ENCODE measurements around the gene CCL3.

Gene CCL3

GRCh38 chr17:36060816-36061215 lies 29.1 kb downstream of the CCL3 start:
- no peak for TF ChIP-seq CTCF (conservative IDR thresholded peaks at IDR 0.05; ENCODE audit: low read depth, low read length)
- Histone ChIP-seq H3K27ac (no peak overlapping the region), H3K4me2 (no peak overlapping the region)

GRCh38 chr17:36059406-36059805 lies 30.5 kb downstream of the CCL3 start:
- Histone ChIP-seq H3K4me1 (ENCODE audit: low read depth, poor library complexity, severe bottlenecking) (no peaks in the 10 kb centered on the region), H3K27ac (no peak overlapping the region), H3K9ac (no peak overlapping the region), H3K27me3 (ENCODE audit: insufficient read depth, low read depth) (no peaks in the 10 kb centered on the region), H2AFZ (ENCODE audit: low read depth) (no peak overlapping the region), H3K4me2 (no peak overlapping the region), H4K20me1 (ENCODE audit: insufficient read depth) (no peaks in the 10 kb centered on the region), H3K36me3 (ENCODE audit: insufficient read depth) (no peaks in the 10 kb centered on the region), H3K4me3 (IDR thresholded peaks at IDR 0.05; ENCODE audit: insufficient read depth, low read depth, low read length) (no peak overlapping the region), H3K79me2 (ENCODE audit: insufficient read depth, low read depth) (no peaks in the 10 kb centered on the region)
- no peak for TF ChIP-seq CTCF (conservative IDR thresholded peaks at IDR 0.05; ENCODE audit: low read depth, low read length)

More at GRCh38 chr17:36060816-36061215, 29.1 kb downstream of the CCL3 start:
- no peak overlapping the region for H3K4me3 ChIP-seq (IDR thresholded peaks at IDR 0.05; ENCODE audit: insufficient read depth, low read depth, low read length)
- no peaks in the 10 kb centered on the region for H4K20me1 ChIP-seq (ENCODE audit: insufficient read depth)
- no peak overlapping the region for H2AFZ ChIP-seq (ENCODE audit: low read depth)
- H3K9ac ChIP-seq: no peak overlapping the region
- no peaks in the 10 kb centered on the region for H3K4me1 ChIP-seq (ENCODE audit: low read depth, poor library complexity, severe bottlenecking)
- no peaks in the 10 kb centered on the region for H3K27me3 ChIP-seq (ENCODE audit: insufficient read depth, low read depth)
- H3K36me3 ChIP-seq (ENCODE audit: insufficient read depth): no peaks in the 10 kb centered on the region
- H3K79me2 ChIP-seq (ENCODE audit: insufficient read depth, low read depth): no peaks in the 10 kb centered on the region

GRCh38 chr17:36057911-36058310 lies 32.0 kb downstream of the CCL3 start:
- no peaks in the 10 kb centered on the region for H3K4me1 ChIP-seq (ENCODE audit: low read depth, poor library complexity, severe bottlenecking)
- no peaks in the 10 kb centered on the region for H4K20me1 ChIP-seq (ENCODE audit: insufficient read depth)
- no peak overlapping the region for H3K4me3 ChIP-seq (IDR thresholded peaks at IDR 0.05; ENCODE audit: insufficient read depth, low read depth, low read length)
- no peak overlapping the region for H2AFZ ChIP-seq (ENCODE audit: low read depth)
- no peaks in the 10 kb centered on the region for H3K27me3 ChIP-seq (ENCODE audit: insufficient read depth, low read depth)
- no peak overlapping the region for H3K4me2 ChIP-seq
- H3K36me3 ChIP-seq (ENCODE audit: insufficient read depth): no peaks in the 10 kb centered on the region
- H3K27ac ChIP-seq: no peak overlapping the region
- no peak overlapping the region for H3K9ac ChIP-seq
- TF ChIP-seq CTCF (conservative IDR thresholded peaks at IDR 0.05; ENCODE audit: low read depth, low read length): no peak
- no peaks in the 10 kb centered on the region for H3K79me2 ChIP-seq (ENCODE audit: insufficient read depth, low read depth)

GRCh38 chr17:36055921-36056520 lies 33.9 kb downstream of the CCL3 start:
- no peaks in the 10 kb centered on the region for H3K36me3 ChIP-seq (ENCODE audit: insufficient read depth)
- H4K20me1 ChIP-seq (ENCODE audit: insufficient read depth): no peaks in the 10 kb centered on the region
- no peaks in the 10 kb centered on the region for H3K4me1 ChIP-seq (ENCODE audit: low read depth, poor library complexity, severe bottlenecking)
- H3K27me3 ChIP-seq (ENCODE audit: insufficient read depth, low read depth): no peaks in the 10 kb centered on the region
- no peak overlapping the region for H2AFZ ChIP-seq (ENCODE audit: low read depth)
- no peak overlapping the region for H3K4me3 ChIP-seq (IDR thresholded peaks at IDR 0.05; ENCODE audit: insufficient read depth, low read depth, low read length)
- H3K27ac ChIP-seq: no peak overlapping the region
- TF ChIP-seq CTCF (conservative IDR thresholded peaks at IDR 0.05; ENCODE audit: low read depth, low read length): no peak
- H3K4me2 ChIP-seq: no peak overlapping the region
- H3K79me2 ChIP-seq (ENCODE audit: insufficient read depth, low read depth): no peaks in the 10 kb centered on the region
- H3K9ac ChIP-seq: no peak overlapping the region

Data from KMS-11 (cell line).